Smooth muscle cell (in vitro differentiated cells): ENCODE results near the gene CCDC70. TPM values are rescaled to one million over a fixed set of nuclear protein-coding genes. Genes with fewer than 3 reads are reported as not detected.
"Not testable (repeated sequence)": the region's sequence is repeated elsewhere in the genome, so short reads cannot be mapped to it uniquely, and the experiment has no call there.

Source experiments
- DNase-seq: peaks from one replicate; lab custom pipeline; 2025; ENCODE audit not compliant: unreplicated experiment; lab: John Stamatoyannopoulos, UW
- H2AFZ ChIP-seq: fragments of 200-600 bp; sonication (generic); 2 replicates; pipeline ENCODE4 v1.6.0; 2016; ENCODE audit warnings: antibody characterized with exemption, low read depth, mild to moderate bottlenecking
- H3F3A ChIP-seq: fragments of 200-600 bp; sonication (generic); 2 replicates; pipeline ENCODE4 v1.6.0; 2017; ENCODE audit warnings: antibody characterized with exemption, low read depth
- H3K27ac ChIP-seq: fragments of 200-600 bp; sonication (generic); 2 replicates; pipeline ENCODE4 v1.5.1; 2016; ENCODE audit warnings: low read depth, mild to moderate bottlenecking
- H3K27me3 ChIP-seq: fragments of 200-600 bp; sonication (generic); 2 replicates; pipeline ENCODE4 v1.6.1; 2016; ENCODE audit warnings: low read depth, mild to moderate bottlenecking
- H3K36me3 ChIP-seq: fragments of 200-600 bp; sonication (generic); 2 replicates; pipeline ENCODE4 v1.5.1; 2016; ENCODE audit warnings: low read depth
- H3K4me1 ChIP-seq: fragments of 200-600 bp; sonication (generic); 2 replicates; pipeline ENCODE4 v1.5.1; 2016; ENCODE audit warnings: low read depth
- H3K4me2 ChIP-seq: fragments of 200-600 bp; sonication (generic); 2 replicates; pipeline ENCODE4 v1.6.0; 2016; ENCODE audit warnings: mild to moderate bottlenecking
- H3K4me3 ChIP-seq: fragments of 200-600 bp; sonication (generic); 2 replicates; pipeline ENCODE4 v1.5.1; 2016; ENCODE audit warnings: mild to moderate bottlenecking
- H3K79me2 ChIP-seq: fragments of 200-600 bp; sonication (generic); 2 replicates; pipeline ENCODE4 v1.6.0; 2016; ENCODE audit warnings: low read depth, mild to moderate bottlenecking
- H3K9ac ChIP-seq: fragments of 200-600 bp; sonication (generic); 2 replicates; pipeline ENCODE4 v1.6.0; 2016; ENCODE audit warnings: low read depth
- H3K9me3 ChIP-seq: fragments of 200-600 bp; sonication (generic); replicated peaks from 2 replicates; pipeline ENCODE4 v1.5.1; 2016; ENCODE audit warnings: low read depth
- H4K20me1 ChIP-seq: fragments of 200-600 bp; sonication (generic); 2 replicates; pipeline ENCODE4 v1.6.0; 2016; ENCODE audit warnings: low read depth
- WGBS: methylation state at CpG from one replicate; pipeline ENCODE4 v1.1.7; 2016; ENCODE audit warnings: low lambda C conversion rate; 5-methylcytosine and 5-hydroxymethylcytosine counted together
- polyA plus RNA-seq: library from polyadenylated mRNA; unstranded; fragments of >200 nt; fragmentation: Nextera tagmentation; extraction: Ambion mirVana; gene quantifications from 2 replicates; pipeline ENCODE4 v1.2.1, GENCODE V29; 2016
- total RNA-seq: library from RNA; depleted of rRNA; stranded (reverse); fragments of >200 nt; gene quantifications from 2 replicates; pipeline ENCODE4 v1.2.3, GENCODE V29; 2014
- TF ChIP-seq, protein P1 (sequence below): fragments of 200-600 bp; sonication (generic); IDR thresholded peaks from 2 replicates; pipeline ENCODE4 v1.5.1; 2017; ENCODE audit warnings: borderline replicate concordance, mild to moderate bottlenecking, antibody characterized with exemption; ENCODE audit not compliant: insufficient read depth, poor library complexity, severe bottlenecking

Gene CCDC70
- total and polyA plus RNA-seq, 2 experiments from 2014 or later = not detected

DNA sequence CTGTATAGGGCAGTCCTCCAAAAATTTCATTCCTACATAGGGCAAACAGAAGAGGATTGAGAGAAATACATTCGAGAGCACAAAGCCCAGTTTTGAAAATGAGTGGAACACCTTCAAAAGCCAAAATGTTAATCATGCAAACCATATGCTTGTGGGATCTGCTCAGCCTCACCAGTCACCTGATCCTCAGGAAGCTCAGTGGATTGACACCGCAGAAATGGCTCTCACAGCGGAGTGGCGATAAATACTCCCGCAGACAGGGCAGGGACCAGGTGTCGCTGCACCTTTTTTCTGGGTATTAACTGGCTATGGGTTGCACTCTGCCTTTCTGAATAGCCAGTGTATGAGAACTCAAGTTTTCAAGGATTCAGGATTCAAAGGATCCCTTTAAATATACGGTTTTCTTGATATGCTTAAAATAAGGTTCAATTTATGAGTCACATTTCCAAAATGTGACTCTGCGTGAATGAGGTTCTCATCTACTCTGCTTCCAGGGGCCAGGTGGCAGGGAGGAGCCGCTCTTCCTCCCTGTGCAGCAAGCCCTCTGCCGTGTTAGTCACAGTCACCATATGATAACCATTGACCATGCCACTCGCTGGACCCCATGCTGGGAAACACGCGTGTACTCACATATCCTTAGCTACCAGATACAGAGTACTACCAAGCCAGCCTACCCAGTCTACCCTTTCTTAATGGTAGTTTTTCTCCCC lies 39.5 kb upstream of the CCDC70 start:
- TF ChIP-seq, protein P1, sequence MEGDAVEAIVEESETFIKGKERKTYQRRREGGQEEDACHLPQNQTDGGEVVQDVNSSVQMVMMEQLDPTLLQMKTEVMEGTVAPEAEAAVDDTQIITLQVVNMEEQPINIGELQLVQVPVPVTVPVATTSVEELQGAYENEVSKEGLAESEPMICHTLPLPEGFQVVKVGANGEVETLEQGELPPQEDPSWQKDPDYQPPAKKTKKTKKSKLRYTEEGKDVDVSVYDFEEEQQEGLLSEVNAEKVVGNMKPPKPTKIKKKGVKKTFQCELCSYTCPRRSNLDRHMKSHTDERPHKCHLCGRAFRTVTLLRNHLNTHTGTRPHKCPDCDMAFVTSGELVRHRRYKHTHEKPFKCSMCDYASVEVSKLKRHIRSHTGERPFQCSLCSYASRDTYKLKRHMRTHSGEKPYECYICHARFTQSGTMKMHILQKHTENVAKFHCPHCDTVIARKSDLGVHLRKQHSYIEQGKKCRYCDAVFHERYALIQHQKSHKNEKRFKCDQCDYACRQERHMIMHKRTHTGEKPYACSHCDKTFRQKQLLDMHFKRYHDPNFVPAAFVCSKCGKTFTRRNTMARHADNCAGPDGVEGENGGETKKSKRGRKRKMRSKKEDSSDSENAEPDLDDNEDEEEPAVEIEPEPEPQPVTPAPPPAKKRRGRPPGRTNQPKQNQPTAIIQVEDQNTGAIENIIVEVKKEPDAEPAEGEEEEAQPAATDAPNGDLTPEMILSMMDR = no peak
- Histone ChIP-seq H3K4me3 (no peak overlapping the region), H3K9me3 (no peaks in the 10 kb centered on the region), H3K9ac (no peak overlapping the region), H3K27me3 (no peaks in the 10 kb centered on the region), H3K79me2 (no peaks in the 10 kb centered on the region), H3K36me3 (no peaks in the 10 kb centered on the region), H3F3A (no peaks in the 10 kb centered on the region), H2AFZ (no peak overlapping the region), H4K20me1 (no peaks in the 10 kb centered on the region), H3K4me1 (no peaks in the 10 kb centered on the region), H3K4me2 (no peak overlapping the region), H3K27ac (no peak overlapping the region)
- no peak for DNase-seq
- WGBS = 93% methylated on average over 13 of the region's 13 CpGs

DNA sequence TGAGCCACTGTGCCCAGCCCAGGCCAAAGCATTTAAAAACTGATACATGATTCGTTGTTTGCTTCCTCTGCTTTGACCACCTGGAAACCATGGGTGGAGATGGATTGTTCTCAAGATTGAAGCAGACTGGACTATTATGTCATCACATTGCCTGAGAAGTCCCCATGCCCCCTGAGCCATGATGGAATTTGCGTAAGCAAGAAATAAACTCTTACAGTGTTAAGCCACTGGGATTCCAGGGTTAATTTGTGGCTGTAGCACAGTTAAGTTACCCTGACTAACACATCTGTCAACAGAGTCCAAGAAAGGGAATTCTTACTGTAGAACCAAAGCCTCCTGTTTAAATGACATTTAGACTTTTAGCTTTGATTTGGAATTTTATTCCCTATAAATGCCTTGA lies 38.4 kb upstream of the CCDC70 start:
- no peak for DNase-seq
- Histone ChIP-seq H3K27me3 (no peaks in the 10 kb centered on the region), H3K9ac (no peak overlapping the region), H3K36me3 (no peaks in the 10 kb centered on the region), H3F3A (no peaks in the 10 kb centered on the region), H3K9me3 (no peaks in the 10 kb centered on the region), H3K4me1 (no peaks in the 10 kb centered on the region), H3K27ac (no peak overlapping the region), H3K4me3 (no peak overlapping the region), H2AFZ (no peak overlapping the region), H3K4me2 (no peak overlapping the region), H4K20me1 (no peaks in the 10 kb centered on the region), H3K79me2 (no peaks in the 10 kb centered on the region)
- TF ChIP-seq, protein P1 = no peak
- WGBS = 48% methylated on average over 2 of the region's 2 CpGs

DNA sequence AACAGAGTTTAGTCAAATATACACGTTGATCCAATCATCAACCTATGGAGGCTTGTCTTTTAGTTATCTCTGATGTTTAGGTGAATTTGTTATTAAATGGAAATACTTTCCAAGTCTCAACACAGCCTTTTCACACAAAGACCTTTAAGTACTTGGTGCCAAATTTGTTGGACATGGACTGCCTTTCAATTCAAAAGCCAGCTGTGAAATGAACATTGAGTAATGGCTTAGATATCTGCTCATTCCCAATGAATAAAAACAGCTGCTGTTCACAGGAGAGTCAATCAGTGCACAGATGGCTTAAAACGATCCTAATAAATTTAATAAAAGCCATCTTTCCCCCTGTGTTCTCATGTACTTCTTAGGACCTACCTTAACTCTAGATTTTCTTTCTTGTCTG lies 37.9 kb upstream of the CCDC70 start:
- Histone ChIP-seq H3K27ac (no peak overlapping the region), H3K9me3 (no peaks in the 10 kb centered on the region), H3K36me3 (no peaks in the 10 kb centered on the region), H3K4me2 (no peak overlapping the region), H3F3A (no peaks in the 10 kb centered on the region), H2AFZ (no peak overlapping the region), H3K9ac (no peak overlapping the region), H3K4me3 (no peak overlapping the region), H3K4me1 (no peaks in the 10 kb centered on the region), H3K27me3 (no peaks in the 10 kb centered on the region), H4K20me1 (no peaks in the 10 kb centered on the region), H3K79me2 (no peaks in the 10 kb centered on the region)
- DNase-seq = no peak
- WGBS = 86% methylated on average over 2 of the region's 2 CpGs
- TF ChIP-seq, protein P1 = no peak

DNA sequence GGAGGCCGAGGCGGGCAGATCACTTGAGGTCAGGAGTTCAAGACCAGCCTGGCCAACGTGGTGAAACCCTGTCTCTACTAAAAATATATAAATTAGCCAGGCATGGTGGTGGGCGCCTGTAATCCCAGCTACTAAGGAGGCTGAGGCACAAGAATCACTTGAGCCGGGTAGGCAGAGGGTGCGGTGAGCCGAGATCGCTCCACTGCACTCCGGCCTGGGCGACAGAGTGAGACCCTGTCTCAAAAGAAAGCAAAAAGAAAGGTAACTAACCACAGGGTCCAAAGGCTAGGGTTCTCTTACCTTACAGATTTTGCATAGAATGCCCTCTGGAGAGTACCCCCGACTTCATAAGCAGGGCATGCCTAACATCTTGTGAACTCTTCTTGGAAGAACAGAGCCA lies 37.1 kb upstream of the CCDC70 start:
- not testable (repeated sequence) for H3K36me3 ChIP-seq, H3K27me3 ChIP-seq, H3K4me1 ChIP-seq, H3K9me3 ChIP-seq, H3K79me2 ChIP-seq, H2AFZ ChIP-seq, DNase-seq, H3K9ac ChIP-seq, H3F3A ChIP-seq, H3K27ac ChIP-seq, H4K20me1 ChIP-seq, H3K4me2 ChIP-seq, H3K4me3 ChIP-seq
- 95% methylated on average over 11 of the region's 11 CpGs for WGBS
